Fibroblast of skin of back (primary cell): ENCODE data around the gene ADAR. TPM values are rescaled to one million over a fixed set of nuclear protein-coding genes. Genes with fewer than 3 reads are reported as not detected.
"Not testable (repeated sequence)": the region's sequence is repeated elsewhere in the genome, so short reads cannot be mapped to it uniquely, and the experiment has no call there.

Source experiments
- DNase-seq: peaks from one replicate; pipeline ENCODE4 v3.0.0-alpha.2; 2013
- polyA plus RNA-seq, 2 experiments: library from polyadenylated mRNA; unstranded; fragments of 120-200 nt; gene quantifications; one replicate each; pipeline ENCODE4 v1.2.1, GENCODE V29; 2013; ENCODE audit not compliant: insufficient read length in 2 of 2

Gene ADAR, protein sequence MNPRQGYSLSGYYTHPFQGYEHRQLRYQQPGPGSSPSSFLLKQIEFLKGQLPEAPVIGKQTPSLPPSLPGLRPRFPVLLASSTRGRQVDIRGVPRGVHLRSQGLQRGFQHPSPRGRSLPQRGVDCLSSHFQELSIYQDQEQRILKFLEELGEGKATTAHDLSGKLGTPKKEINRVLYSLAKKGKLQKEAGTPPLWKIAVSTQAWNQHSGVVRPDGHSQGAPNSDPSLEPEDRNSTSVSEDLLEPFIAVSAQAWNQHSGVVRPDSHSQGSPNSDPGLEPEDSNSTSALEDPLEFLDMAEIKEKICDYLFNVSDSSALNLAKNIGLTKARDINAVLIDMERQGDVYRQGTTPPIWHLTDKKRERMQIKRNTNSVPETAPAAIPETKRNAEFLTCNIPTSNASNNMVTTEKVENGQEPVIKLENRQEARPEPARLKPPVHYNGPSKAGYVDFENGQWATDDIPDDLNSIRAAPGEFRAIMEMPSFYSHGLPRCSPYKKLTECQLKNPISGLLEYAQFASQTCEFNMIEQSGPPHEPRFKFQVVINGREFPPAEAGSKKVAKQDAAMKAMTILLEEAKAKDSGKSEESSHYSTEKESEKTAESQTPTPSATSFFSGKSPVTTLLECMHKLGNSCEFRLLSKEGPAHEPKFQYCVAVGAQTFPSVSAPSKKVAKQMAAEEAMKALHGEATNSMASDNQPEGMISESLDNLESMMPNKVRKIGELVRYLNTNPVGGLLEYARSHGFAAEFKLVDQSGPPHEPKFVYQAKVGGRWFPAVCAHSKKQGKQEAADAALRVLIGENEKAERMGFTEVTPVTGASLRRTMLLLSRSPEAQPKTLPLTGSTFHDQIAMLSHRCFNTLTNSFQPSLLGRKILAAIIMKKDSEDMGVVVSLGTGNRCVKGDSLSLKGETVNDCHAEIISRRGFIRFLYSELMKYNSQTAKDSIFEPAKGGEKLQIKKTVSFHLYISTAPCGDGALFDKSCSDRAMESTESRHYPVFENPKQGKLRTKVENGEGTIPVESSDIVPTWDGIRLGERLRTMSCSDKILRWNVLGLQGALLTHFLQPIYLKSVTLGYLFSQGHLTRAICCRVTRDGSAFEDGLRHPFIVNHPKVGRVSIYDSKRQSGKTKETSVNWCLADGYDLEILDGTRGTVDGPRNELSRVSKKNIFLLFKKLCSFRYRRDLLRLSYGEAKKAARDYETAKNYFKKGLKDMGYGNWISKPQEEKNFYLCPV
- 83.9 TPM for polyA plus RNA-seq (2013, experiment 1 of 2; ENCODE audit: insufficient read length)
- 70.7 TPM for polyA plus RNA-seq (2013, experiment 2 of 2; ENCODE audit: insufficient read length)

DNA sequence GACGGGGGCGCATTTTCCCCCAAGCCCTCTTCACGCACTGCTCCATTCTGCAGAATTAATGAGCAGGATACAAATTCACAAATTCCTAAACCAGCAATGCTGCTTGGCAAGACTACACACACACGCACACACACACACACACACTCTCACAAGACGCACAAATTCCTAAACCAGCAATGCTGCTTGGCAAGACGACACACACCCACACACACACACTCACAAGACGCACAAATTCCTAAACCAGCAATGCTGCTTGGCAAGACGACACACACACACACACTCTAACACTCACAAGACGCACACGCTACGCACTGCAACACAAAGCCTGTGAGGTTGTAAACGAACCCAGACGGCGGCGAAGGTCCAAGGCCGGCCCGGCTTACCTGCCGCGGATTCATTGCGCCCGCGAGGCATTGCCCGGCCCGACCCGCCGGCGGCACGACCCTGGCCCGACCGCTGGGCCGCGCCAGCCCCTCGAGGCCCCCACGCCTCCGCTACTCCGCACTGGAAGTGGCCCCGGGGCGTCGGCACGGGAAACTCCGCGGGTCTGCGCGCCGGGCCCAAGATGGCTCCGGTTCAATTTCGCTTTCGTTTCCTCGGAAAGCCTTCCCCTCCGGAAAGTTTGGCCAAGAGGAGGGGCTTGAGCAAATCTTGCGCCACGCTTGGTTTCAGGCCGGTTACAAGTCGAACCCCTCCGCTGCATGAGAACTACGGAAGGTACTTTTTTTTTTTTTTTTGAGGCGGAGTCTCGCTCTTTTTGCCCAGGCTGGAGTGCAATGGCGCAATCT is at the start of gene ADAR:
TSS of gene ADAR (minus strand) at position 578 of the 788 bp plus-strand sequence. CDS start at position 398, 180 bp downstream.
- DNase-seq: peak; percentile 97

DNA sequence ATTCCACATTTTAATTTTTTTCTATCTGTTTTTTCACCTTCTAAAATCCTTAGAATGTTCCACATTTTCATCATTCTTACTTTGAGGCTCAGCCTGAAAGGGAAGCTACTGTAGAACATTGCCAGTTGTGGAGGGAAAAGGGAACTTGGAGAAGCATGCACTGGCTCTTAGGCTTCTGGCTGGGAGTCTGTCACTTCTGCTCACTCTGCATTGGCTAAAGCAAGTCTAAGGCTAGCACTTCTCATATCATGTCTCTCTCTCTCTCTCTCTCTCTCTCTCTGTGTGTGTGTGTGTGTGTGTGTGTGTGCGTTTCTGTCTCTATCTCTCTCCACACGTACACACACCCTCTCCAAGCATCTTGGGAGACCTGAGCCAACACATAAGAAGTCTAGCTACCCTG is 49.6 kb upstream of the ADAR start:
- DNase-seq: no peak

DNA sequence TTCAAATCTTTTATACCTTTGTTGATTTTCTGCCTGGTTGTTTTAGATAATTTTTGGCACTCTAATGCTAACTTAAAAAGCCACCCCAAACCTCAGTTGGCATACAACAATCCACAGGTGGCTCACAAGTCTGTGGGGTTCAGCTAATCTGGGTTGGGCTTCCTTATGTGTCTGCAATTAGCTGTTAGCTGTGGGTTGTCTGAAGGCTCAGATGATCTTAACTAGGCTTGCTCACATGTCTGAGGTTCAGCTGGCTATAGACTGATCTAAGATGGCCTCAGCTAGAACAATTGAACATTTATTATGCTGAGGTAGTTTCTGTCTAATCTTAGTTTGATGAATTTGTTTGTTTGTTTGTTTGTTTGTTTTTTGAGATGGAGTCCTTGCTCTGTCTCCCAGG is 44.9 kb upstream of the ADAR start:
- DNase-seq: no peak

- not testable (repeated sequence) for DNase-seq
Observed at GRCh38 chr1:154644724-154645123, 36.7 kb upstream of the ADAR start.

DNA sequence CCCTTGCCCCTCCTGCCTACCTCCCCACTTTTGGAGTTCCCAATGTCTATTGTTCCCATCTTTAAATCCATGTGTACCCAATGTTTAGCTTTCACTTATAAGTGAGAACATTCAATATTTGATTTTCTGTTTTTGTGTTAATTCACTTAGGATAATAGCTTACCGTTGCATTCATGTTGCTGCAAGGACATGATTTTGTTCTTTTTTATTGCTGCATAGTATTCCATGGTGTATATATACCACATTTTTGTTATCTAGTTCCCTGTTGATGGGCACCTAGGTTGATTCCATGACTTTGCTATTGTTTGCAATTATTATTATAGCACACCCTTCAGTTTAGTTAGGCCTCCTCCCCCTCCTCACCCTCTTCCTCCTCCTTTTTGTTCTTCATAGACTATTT is 33.5 kb upstream of the ADAR start:
- DNase-seq: no peak

DNA sequence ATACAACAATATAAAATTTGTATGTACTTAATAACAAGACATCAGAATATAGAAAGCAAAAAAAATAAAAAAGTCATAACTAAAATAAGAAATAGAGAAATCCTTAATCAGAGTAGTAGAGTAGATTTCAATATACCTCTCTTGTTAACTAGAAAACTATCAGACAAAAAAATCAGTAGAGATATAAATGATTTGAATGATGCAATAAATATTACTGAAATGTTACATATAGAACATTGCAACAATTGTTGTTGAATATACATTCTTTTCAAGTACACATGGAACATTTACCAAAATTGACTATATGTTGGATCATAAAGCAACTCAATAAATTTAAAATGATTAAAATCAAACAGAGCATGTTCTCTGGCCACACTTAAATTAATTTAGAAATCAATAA is 31.9 kb upstream of the ADAR start:
- no peak for DNase-seq

- peak; percentile 4 for DNase-seq
Observed at GRCh38 chr1:154635171-154635570, 27.2 kb upstream of the ADAR start.

DNA sequence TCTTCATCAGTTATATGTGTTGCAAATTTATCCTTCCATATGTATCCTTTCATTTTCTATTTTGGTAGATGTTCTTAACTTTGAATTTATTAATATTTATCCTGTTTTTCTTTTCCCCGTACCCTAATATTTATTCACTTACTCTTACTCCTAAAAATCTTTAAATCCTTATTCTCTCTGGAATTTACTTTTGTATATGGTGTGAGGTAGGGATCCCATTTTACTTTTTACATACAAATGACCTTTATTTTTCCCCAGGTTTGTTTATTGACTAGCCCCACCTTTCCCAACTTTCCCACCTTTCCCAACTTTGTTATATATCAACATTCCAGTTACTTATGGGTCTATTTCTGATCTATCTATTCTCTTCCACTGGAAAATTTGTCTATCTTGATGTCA is 21.7 kb upstream of the ADAR start:
- no peak for DNase-seq

- no peak for DNase-seq
Observed at GRCh38 chr1:154629061-154629674, 21.2 kb upstream of the ADAR start.

DNA sequence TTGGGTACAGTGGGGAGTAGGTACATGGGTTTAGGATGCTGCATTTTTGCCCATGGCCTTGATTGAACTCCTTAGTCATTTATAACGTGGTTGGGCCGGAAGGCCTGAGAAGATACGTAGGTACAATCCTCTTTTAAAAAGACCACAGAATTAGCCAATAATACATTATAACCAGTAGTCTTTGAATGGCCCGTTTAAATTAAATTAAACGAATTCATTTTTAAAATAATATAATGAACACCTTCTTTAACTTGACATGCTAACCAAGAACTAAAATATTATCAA is 20.1 kb upstream of the ADAR start:
- no peak for DNase-seq

DNA sequence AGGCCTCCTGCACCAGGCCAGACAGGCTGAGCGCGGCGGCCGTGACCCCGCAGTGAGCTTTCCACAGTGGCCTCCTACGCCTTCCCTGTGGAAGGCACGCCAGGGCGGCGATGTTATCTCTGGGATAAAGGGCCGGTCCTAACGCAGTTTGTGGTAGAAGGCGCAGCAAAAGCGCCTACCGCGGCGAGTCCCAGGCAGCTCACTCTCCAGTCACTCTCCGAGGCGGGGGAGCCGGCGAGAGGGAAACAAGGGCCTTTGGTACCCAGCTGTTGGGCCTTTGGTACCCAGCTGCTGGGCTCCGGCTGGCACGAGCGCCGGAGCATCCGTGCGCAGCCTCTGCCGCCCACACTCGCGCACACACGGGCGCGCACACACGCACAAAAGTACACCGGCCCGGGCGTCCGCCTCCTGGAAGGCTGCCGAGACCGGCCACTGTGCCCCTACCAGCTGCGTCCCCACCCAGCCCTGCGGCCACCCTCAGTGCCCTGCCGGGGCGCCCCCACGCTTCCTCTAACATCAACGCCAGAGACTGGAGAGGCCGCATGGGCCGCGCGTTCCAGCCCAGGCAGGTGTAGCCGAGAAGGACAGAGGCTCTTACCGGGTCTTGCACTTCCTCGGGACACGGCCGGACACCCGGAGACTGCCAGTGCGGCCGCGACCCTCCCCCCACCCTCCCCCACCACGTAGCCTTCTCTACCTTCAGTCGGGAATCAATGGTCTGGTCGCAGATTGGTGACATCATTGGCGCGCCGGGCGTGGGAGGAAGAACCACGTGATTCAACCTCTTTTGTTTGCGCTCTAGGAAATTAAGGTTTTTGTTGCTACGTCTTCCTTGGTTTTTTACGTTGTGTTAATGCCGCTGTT is 19.5 kb upstream of the ADAR start:
- peak; percentile 94 for DNase-seq

GRCh38 chr1:154626456-154627256 is 18.7 kb upstream of the ADAR start:
- no peak for DNase-seq

DNA sequence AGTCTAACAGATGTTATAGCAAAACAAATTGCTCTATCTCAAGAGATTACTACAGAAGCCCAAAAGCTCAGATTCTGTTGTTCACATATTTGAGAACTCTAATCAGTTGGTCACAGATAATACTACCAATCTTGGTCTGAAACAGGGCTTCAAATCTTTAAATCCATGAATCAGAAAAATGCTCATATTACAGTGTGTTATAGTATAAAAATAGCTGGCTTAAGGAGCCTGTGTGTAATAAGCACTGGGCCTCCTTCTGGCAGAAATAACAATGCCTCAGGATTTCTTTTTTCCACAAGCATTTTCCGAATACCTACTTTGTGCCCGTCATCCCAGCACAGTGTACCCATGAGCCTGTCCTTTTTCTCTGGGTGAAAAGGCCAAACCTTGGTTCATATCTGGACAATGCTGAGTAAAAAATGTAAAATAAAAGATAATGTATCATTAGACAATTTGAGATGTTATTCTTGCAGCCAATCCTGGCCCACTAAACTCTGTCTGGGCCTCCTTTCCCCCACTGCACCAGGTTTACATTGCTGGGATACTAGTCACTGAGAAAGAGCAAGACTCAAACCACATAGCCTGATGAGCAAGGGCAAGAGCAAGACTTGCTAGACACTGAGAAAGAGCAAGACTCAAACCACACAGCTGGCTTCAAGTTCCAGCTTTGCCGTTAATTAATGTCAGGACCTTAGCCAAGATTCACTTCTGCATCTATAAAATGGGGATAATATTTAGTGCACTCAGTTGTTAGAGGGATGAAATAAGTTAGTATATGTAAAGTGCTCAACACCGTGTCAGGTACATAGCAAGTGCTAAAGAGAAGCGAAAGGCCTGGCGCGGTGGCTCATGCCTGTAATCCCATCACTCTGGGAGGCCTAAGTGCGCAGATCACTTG is 17.0 kb upstream of the ADAR start:
- DNase-seq: peak; percentile 75

DNA sequence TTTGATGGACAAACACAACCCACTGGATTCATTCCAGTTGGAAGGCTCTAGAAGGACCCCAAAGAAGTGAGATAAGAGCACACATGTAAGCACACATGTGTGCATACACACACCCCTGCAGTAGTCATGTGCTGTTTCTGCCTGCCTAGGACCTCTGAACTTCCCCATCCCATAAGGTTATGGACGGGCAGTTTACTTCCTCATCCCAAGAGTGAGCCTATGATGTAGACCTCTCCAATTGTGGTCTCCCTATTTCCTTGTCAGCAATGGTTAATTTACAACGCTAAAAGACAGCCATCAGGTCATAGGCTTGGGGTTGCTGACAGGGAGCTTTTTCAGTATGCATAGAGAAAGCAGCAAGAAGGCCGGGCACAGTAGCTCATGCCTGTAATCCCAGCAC is 15.4 kb upstream of the ADAR start:
- DNase-seq: no peak

DNA sequence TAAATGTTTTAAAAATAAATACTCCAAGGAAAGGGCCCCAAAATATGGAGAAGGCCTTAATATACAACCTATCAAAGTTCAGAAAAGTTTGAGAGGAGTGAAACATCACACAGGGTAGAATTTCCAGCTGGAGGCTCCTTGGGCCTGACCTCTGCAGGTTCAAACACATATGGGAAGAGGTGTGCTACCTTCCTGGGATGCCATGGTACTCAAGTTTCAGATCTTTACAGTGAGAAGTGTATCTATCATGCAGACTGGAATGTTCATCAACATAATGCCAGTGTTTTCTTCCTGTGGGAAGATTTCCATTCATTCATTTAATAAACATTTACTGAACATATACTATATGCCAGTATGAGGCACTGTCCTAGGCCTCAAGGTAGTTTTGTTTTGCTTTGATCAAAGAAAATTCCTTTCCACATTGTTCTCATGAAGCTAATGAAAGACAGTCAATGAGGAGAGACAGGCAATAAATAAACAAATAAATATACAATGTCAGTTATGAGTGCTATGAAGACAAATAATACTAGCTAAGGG is 14.6 kb upstream of the ADAR start:
- no peak for DNase-seq

DNA sequence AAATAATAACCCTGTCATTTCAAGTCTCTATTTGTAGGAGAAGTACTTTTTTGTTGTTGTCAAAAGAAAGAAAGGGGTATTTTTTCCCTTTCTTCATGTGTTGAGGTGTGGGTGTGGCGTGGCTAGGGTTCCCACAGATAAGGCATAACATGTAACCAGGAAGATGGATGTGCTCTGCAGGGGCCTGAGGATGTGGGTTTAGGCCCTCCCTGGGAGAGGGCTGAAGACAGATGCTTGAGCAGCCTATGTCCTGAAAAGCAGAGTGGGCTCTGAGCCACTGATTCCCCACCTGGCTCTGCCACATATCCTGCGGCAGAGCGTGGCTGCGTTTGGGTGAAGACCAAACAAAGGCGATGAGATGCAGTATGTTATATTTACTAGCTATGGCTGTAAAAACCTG is 13.9 kb upstream of the ADAR start:
- no peak for DNase-seq

- no peak for DNase-seq
Observed at GRCh38 chr1:154620751-154621150, 12.8 kb upstream of the ADAR start.

GRCh38 chr1:154619181-154619948 is 11.4 kb upstream of the ADAR start:
- no peak for DNase-seq
